Measurements from ENCODE around the gene SUGCT. TPM values are rescaled to one million over a fixed set of nuclear protein-coding genes. Genes with fewer than 3 reads are reported as not detected.

The SUGCT gene
- total and polyA plus RNA-seq, 9 of the 15 experiments (the other 6 are each of a cell fraction or from before 2014, with no cell fraction given), result 0.58 to 2.5 (median 1.4) TPM

DNA sequence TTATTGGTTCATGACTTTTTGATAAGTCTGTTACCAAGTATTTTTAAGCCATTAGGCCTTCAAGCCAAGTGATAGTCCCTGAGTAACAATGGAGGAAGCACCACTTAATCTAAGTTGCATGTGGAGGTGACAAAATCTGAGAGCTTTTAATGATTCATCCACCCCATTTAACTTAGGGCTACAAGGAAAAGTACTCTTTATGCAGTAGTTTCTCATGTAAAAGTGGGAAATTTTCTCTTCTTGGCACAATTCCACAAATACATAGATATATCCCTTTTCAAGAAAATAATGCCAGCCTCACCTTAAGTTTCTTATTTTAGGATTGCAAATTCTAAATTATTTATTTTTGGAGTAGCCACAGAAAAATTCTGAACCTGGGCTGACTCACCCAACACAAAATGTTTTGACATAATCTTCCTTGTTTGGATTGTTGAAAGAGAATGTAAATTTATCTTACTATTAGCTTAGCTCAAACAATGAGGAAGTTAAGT lies 85.7 kb downstream of the SUGCT start:
- ATAC-seq (no peak), DNase-seq (ENCODE audit: extremely low read depth in 1 of 4, low spot score in 3 of 4) (no peak), FAIRE-seq (no peak)
- Histone ChIP-seq H3K9me3 (replicated peaks; ENCODE audit: control insufficient read depth, insufficient read depth, low read depth, low read length) (no peaks in the 10 kb centered on the region; the same call in 1 of the 2 replicates), H3K36me3 (ENCODE audit: control insufficient read depth, insufficient read depth, low read length) (no peaks in the 10 kb centered on the region), H3K27ac (ENCODE audit: extremely low read depth, low read depth, low read length) (no peak overlapping the region), H3K4me3 (no peak overlapping the region), H3K79me2 (ENCODE audit: control insufficient read depth, insufficient read depth, low read length) (no peaks in the 10 kb centered on the region), H3K4me1 (replicated peaks in 1 of 2; ENCODE audit: control insufficient read depth in 2 of 2, insufficient read depth in 2 of 2, low read length in 2 of 2) (no peaks in the 10 kb centered on the region), H2AFZ (ENCODE audit: low read depth, low read length) (no peak overlapping the region), H4K20me1 (replicated peaks; ENCODE audit: control insufficient read depth, insufficient read depth, low read length) (no peaks in the 10 kb centered on the region), H3K9ac (ENCODE audit: insufficient read depth in 1 of 2, low read depth in 2 of 2, low read length in 2 of 2) (no peak overlapping the region), H3K9me1 (ENCODE audit: control insufficient read depth, insufficient read depth, low read length) (no peaks in the 10 kb centered on the region), H3K4me2 (ENCODE audit: insufficient read depth, low read length) (no peak overlapping the region), H3K27me3 (ENCODE audit: control insufficient read depth in 2 of 2, insufficient read depth in 2 of 2, low read length in 2 of 2) (no peaks in the 10 kb centered on the region)
- in situ Hi-C loops (cut with MboI) (no loop called here), intact Hi-C loops (cut with micrococcal nuclease) (no loop called here)
- ChIA-PET CTCF (ENCODE audit: low intra/inter-chr PET ratio) (no interaction called here), POLR2A (no interaction called here)
- BruUV-seq (replicated peaks), result no TSS peak
- no peak for TF ChIP-seq NFRKB (IDR thresholded peaks at IDR 0.05; ENCODE audit: low read depth)
- TF ChIP-seq, protein P1, sequence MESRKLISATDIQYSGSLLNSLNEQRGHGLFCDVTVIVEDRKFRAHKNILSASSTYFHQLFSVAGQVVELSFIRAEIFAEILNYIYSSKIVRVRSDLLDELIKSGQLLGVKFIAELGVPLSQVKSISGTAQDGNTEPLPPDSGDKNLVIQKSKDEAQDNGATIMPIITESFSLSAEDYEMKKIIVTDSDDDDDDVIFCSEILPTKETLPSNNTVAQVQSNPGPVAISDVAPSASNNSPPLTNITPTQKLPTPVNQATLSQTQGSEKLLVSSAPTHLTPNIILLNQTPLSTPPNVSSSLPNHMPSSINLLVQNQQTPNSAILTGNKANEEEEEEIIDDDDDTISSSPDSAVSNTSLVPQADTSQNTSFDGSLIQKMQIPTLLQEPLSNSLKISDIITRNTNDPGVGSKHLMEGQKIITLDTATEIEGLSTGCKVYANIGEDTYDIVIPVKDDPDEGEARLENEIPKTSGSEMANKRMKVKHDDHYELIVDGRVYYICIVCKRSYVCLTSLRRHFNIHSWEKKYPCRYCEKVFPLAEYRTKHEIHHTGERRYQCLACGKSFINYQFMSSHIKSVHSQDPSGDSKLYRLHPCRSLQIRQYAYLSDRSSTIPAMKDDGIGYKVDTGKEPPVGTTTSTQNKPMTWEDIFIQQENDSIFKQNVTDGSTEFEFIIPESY (CRISPR knock-in tag; IDR thresholded peaks at IDR 0.05), result no peak
- TF ChIP-seq PPARD (CRISPR knock-in tag; IDR thresholded peaks at IDR 0.05), result no peak
- TF ChIP-seq HSF4 (CRISPR knock-in tag; IDR thresholded peaks at IDR 0.05; ENCODE audit: borderline replicate concordance), result no peak
- no peak for TF ChIP-seq ZNF699 (CRISPR knock-in tag; IDR thresholded peaks at IDR 0.05; ENCODE audit: insufficient replicate concordance)
- TF ChIP-seq ZNF174 (CRISPR knock-in tag; IDR thresholded peaks at IDR 0.05), result no peak

Data from K562 (cell line).